ENCODE results near the gene UBE2J2. TPM values are rescaled to one million over a fixed set of nuclear protein-coding genes. Genes with fewer than 3 reads are reported as not detected.

The UBE2J2 gene
- polyA plus RNA-seq, 1 of the 3 experiments (the other 2 are of a cell fraction): 47.5 TPM

- H3K27me3 ChIP-seq (ENCODE audit: insufficient read depth): peaks cover 2% of the 10 kb centered on the region; the same call in 1 of the 2 replicates
- no CpG with 5 or more reads among the region's 28 CpGs for WGBS (ENCODE audit: low lambda C conversion rate)
- H4K20me1 ChIP-seq (ENCODE audit: insufficient read depth): no peaks in the 10 kb centered on the region
- peaks cover 3 to 5% of the 10 kb centered on the region in 2 experiments; a peak in 1 of 4 replicates for H3K4me1 ChIP-seq (ENCODE audit: control insufficient read depth in 1 of 2, insufficient read depth in 2 of 2, low read depth in 1 of 2, low read length in 1 of 2)
- H3K9me2 ChIP-seq: no peaks in the 10 kb centered on the region
- H3K4me3 ChIP-seq (ENCODE audit: low read depth in 2 of 2, low read length in 1 of 2): no peak overlapping the region
- no peak overlapping the region for H3K9ac ChIP-seq
- no peaks in the 10 kb centered on the region for H3K79me2 ChIP-seq (ENCODE audit: insufficient read depth)
- no peak overlapping the region for H2AFZ ChIP-seq (ENCODE audit: low read depth)
- H3K36me3 ChIP-seq (replicated peaks in 1 of 2; ENCODE audit: control insufficient read depth in 1 of 2, insufficient read depth in 2 of 2, low read length in 1 of 2): peaks cover 0 to 6% of the 10 kb centered on the region in 2 experiments
- TF ChIP-seq EZH2phosphoT487 (IDR thresholded peaks at IDR 0.05; ENCODE audit: borderline replicate concordance, low read depth) (no peak), ZBTB33 (IDR thresholded peaks at IDR 0.05; ENCODE audit: borderline replicate concordance, low read depth) (no peak), IRF3 (IDR thresholded peaks at IDR 0.05; ENCODE audit: low read depth, low read length) (no peak), JUND (IDR thresholded peaks at IDR 0.05) (no peak), RAD21 (IDR thresholded peaks at IDR 0.05; ENCODE audit: low read length) (no peak), TAF1 (IDR thresholded peaks at IDR 0.05; ENCODE audit: borderline replicate concordance, low read depth, low read length) (no peak), POLR2AphosphoS5 (IDR thresholded peaks at IDR 0.05; ENCODE audit: low read depth, low read length) (no peak), FOXM1 (IDR thresholded peaks at IDR 0.05; ENCODE audit: low read depth) (no peak), TEAD4 (IDR thresholded peaks at IDR 0.05; ENCODE audit: borderline replicate concordance, insufficient read depth) (no peak), GABPA (IDR thresholded peaks at IDR 0.05; ENCODE audit: low read depth) (no peak), MAX (IDR thresholded peaks at IDR 0.05; ENCODE audit: low read depth) (no peak), NRF1 (IDR thresholded peaks at IDR 0.05; ENCODE audit: low read depth, low read length) (no peak), ELF1 (IDR thresholded peaks at IDR 0.05) (no peak), CHD2 (IDR thresholded peaks at IDR 0.05; ENCODE audit: low read length, partially characterized antibody) (no peak), MEF2A (IDR thresholded peaks at IDR 0.05; ENCODE audit: borderline replicate concordance, low read depth) (no peak), SIN3A (IDR thresholded peaks at IDR 0.05; ENCODE audit: borderline replicate concordance, low read depth, low read length) (no peak)
- TF ChIP-seq, protein P1, sequence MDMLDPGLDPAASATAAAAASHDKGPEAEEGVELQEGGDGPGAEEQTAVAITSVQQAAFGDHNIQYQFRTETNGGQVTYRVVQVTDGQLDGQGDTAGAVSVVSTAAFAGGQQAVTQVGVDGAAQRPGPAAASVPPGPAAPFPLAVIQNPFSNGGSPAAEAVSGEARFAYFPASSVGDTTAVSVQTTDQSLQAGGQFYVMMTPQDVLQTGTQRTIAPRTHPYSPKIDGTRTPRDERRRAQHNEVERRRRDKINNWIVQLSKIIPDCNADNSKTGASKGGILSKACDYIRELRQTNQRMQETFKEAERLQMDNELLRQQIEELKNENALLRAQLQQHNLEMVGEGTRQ (IDR thresholded peaks at IDR 0.05; ENCODE audit: borderline replicate concordance, low read depth, low read length): no peak
- TF ChIP-seq, protein P2, sequence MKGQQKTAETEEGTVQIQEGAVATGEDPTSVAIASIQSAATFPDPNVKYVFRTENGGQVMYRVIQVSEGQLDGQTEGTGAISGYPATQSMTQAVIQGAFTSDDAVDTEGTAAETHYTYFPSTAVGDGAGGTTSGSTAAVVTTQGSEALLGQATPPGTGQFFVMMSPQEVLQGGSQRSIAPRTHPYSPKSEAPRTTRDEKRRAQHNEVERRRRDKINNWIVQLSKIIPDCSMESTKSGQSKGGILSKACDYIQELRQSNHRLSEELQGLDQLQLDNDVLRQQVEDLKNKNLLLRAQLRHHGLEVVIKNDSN (IDR thresholded peaks at IDR 0.05; ENCODE audit: borderline replicate concordance, low read depth): no peak
- CTCF ChIA-PET: no interaction called here
- H3K27ac ChIP-seq (ENCODE audit: low read depth in 2 of 2, low read length in 1 of 2): no peak overlapping the region
- DNase-seq: peak; percentile 42
- POLR2A ChIA-PET: no interaction called here
- no peaks in the 10 kb centered on the region for H3F3A ChIP-seq (replicated peaks; ENCODE audit: insufficient read depth)
- no peak overlapping the region for H3K4me2 ChIP-seq
- no peaks in the 10 kb centered on the region for H3K9me3 ChIP-seq
Measured at GRCh38 chr1:1211541-1212441, 61.9 kb downstream of the UBE2J2 start.

All from SK-N-SH (cell line).